HG03135 (cell line): ENCODE results near the gene COPS6.
A peak's percentile ranks its signal among the peaks of the same experiment; 100 is the strongest.
"Not testable (repeated sequence)": the region's sequence is repeated elsewhere in the genome, so short reads cannot be mapped to it uniquely, and the experiment has no call there.

Source experiments
- ATAC-seq: cut with Tn5 transposase; IDR thresholded peaks from one replicate; pipeline ENCODE4 v1.9.1; 2021; ENCODE audit warnings: mild to moderate bottlenecking, moderate library complexity; ENCODE audit not compliant: unreplicated experiment

COPS6 gene

GRCh38 chr7:100126239-100126930, 37.6 kb downstream of the COPS6 start:
- ATAC-seq, result peak; percentile 19

GRCh38 chr7:100126931-100127865, 38.4 kb downstream of the COPS6 start, which contains the start of gene MBLAC1:
Gene MBLAC1, plus strand, starts transcription at chr7:100126967. Its CDS starts 429 bp downstream, at chr7:100127396.
- peak; percentile 55 for ATAC-seq

GRCh38 chr7:100127866-100128636, 39.3 kb downstream of the COPS6 start:
- ATAC-seq, result peak; percentile 2

- no peak for ATAC-seq
Measured at GRCh38 chr7:100128637-100128963, 39.8 kb downstream of the COPS6 start.

GRCh38 chr7:100130220-100130607, 41.4 kb downstream of the COPS6 start:
- ATAC-seq, result not testable (repeated sequence)

- ATAC-seq, result no peak
Measured at GRCh38 chr7:100130608-100131453, 42.1 kb downstream of the COPS6 start.

GRCh38 chr7:100132126-100132525, 43.4 kb downstream of the COPS6 start:
- no peak for ATAC-seq

GRCh38 chr7:100132697-100133151, 44.0 kb downstream of the COPS6 start:
- ATAC-seq, result peak; percentile 56

- ATAC-seq, result no peak
Measured at GRCh38 chr7:100137851-100138760, 49.3 kb downstream of the COPS6 start.

GRCh38 chr7:100141555-100141949, 52.8 kb downstream of the COPS6 start:
- no peak for ATAC-seq
